IMR-90 (cell line): Measurements from ENCODE around the gene PRR16. TPM values are rescaled to one million over a fixed set of nuclear protein-coding genes. Genes with fewer than 3 reads are reported as not detected.

Experiments
- ATAC-seq: fragments of 200-7000 bp; cut with Tn5 transposase; 2 replicates; pipeline ENCODE4 v1.9.1; 2020; ENCODE audit warnings: low read depth, mild to moderate bottlenecking, moderate library complexity
- BruUV-seq: library from RNA; stranded (reverse); fragments of 400-500 nt; replicated peaks from 2 replicates; lab custom pipeline; 2021; lab: Mats Ljungman, UMichigan
- CTCF ChIA-PET: fragments of 300-600 bp; formaldehyde crosslinking; extraction: SDS; loops from one replicate; lab custom pipeline; 2021; ENCODE audit warnings: antibody characterized with exemption; lab: Yijun Ruan, JAX
- POLR2A ChIA-PET: fragments of 300-600 bp; sonication (Branson Sonifier 250); formaldehyde crosslinking; loops from one replicate; lab custom pipeline; 2022; ENCODE audit warnings: antibody characterized with exemption; ENCODE audit not compliant: unreplicated experiment; lab: Charles Lee
- DNase-seq: peaks from one replicate; pipeline ENCODE4 v3.0.0; 2013
- H2AFZ ChIP-seq: replicated peaks from 2 replicates; pipeline ENCODE3; 2013; ENCODE audit warnings: low read length, mild to moderate bottlenecking; ENCODE audit not compliant: poor library complexity
- H2AK5ac ChIP-seq: 2 replicates; pipeline ENCODE4 v1.6.1; 2013; ENCODE audit warnings: low read depth, low read length, inconsistent platforms
- H2AK9ac ChIP-seq: replicated peaks from 2 replicates; pipeline ENCODE3; 2013; ENCODE audit warnings: mild to moderate bottlenecking, low read depth, low read length, moderate library complexity; ENCODE audit not compliant: poor library complexity
- H2BK120ac ChIP-seq: 2 replicates; pipeline ENCODE4 v1.6.1; 2013; ENCODE audit warnings: low read depth, low read length, inconsistent platforms
- H2BK15ac ChIP-seq: 3 replicates; pipeline ENCODE4 v1.6.1; 2013; ENCODE audit warnings: low read depth, low read length, inconsistent platforms
- H2BK20ac ChIP-seq: 2 replicates; pipeline ENCODE4 v1.6.1; 2013; ENCODE audit warnings: low read depth, mild to moderate bottlenecking, inconsistent platforms, low read length, moderate library complexity
- H2BK5ac ChIP-seq: 2 replicates; pipeline ENCODE4 v1.6.1; 2013; ENCODE audit warnings: mild to moderate bottlenecking, low read depth, low read length, inconsistent platforms; ENCODE audit not compliant: poor library complexity, severe bottlenecking
- H3K14ac ChIP-seq: replicated peaks from 2 replicates; pipeline ENCODE4 v1.6.1; 2013; ENCODE audit warnings: low read depth, low read length, inconsistent platforms
- H3K18ac ChIP-seq: 2 replicates; pipeline ENCODE4 v1.6.1; 2013; ENCODE audit warnings: low read depth, low read length, control low read depth
- H3K23ac ChIP-seq: 2 replicates; pipeline ENCODE4 v1.6.1; 2013; ENCODE audit warnings: low read depth, low read length, inconsistent platforms
- H3K27ac ChIP-seq: 2 replicates; pipeline ENCODE4 v1.5.1; 2013; ENCODE audit warnings: mild to moderate bottlenecking, control low read depth, low read length; ENCODE audit not compliant: insufficient read depth
- H3K27me3 ChIP-seq: 2 replicates; pipeline ENCODE4 v1.6.1; 2013; ENCODE audit warnings: low read length; ENCODE audit not compliant: control insufficient read depth, insufficient read depth
- H3K36me3 ChIP-seq: 2 replicates; pipeline ENCODE4 v1.6.1; 2013; ENCODE audit warnings: low read length, mixed read lengths; ENCODE audit not compliant: control insufficient read depth, insufficient read depth
- H3K4ac ChIP-seq: 2 replicates; pipeline ENCODE4 v1.6.1; 2013; ENCODE audit warnings: low read depth, low read length, inconsistent platforms
- H3K4me1 ChIP-seq: 2 replicates; pipeline ENCODE4 v1.6.1; 2013; ENCODE audit warnings: low read length, mixed read lengths; ENCODE audit not compliant: control insufficient read depth, insufficient read depth
- H3K4me2 ChIP-seq: 2 replicates; pipeline ENCODE4 v1.6.1; 2013; ENCODE audit warnings: low read depth, mild to moderate bottlenecking, control low read depth, low read length, moderate library complexity
- H3K4me3 ChIP-seq: 2 replicates; pipeline ENCODE4 v1.5.1; 2013; ENCODE audit warnings: low read depth, mild to moderate bottlenecking, control low read depth, low read length, moderate library complexity; ENCODE audit not compliant: insufficient read depth
- H3K56ac ChIP-seq: 2 replicates; pipeline ENCODE4 v1.6.1; 2013; ENCODE audit warnings: low read length, inconsistent platforms; ENCODE audit not compliant: insufficient read depth; ENCODE audit errors: extremely low read depth
- H3K79me1 ChIP-seq, 2 experiments: 2 replicates each; pipeline ENCODE4 v1.6.1; 2013; ENCODE audit warnings: low read length in 2 of 2, inconsistent platforms in 1 of 2, low read depth in 1 of 2
- H3K9ac ChIP-seq: 2 replicates; pipeline ENCODE4 v1.6.1; 2013; ENCODE audit warnings: low read depth, low read length, control low read depth
- H3K9me1 ChIP-seq: 2 replicates; pipeline ENCODE4 v1.6.1; 2013; ENCODE audit warnings: low read length, inconsistent platforms; ENCODE audit not compliant: insufficient read depth
- H3K9me3 ChIP-seq: 2 replicates; pipeline ENCODE4 v1.6.1; 2013; ENCODE audit warnings: low read length; ENCODE audit not compliant: control insufficient read depth, insufficient read depth
- H4K20me1 ChIP-seq: 2 replicates; pipeline ENCODE4 v1.6.1; 2013; ENCODE audit warnings: low read length, inconsistent platforms; ENCODE audit not compliant: insufficient read depth
- H4K5ac ChIP-seq: 2 replicates; pipeline ENCODE4 v1.6.1; 2013; ENCODE audit warnings: mild to moderate bottlenecking, low read depth, low read length, control low read depth
- H4K8ac ChIP-seq, 2 experiments: 2 replicates each; pipeline ENCODE4 v1.6.1; 2013; ENCODE audit warnings: low read depth in 2 of 2, low read length in 2 of 2, control low read depth in 1 of 2, inconsistent platforms in 1 of 2
- H4K91ac ChIP-seq: 2 replicates; pipeline ENCODE4 v1.6.1; 2013; ENCODE audit warnings: low read depth, low read length, inconsistent platforms; ENCODE audit not compliant: insufficient read depth
- CEBPB ChIP-seq: IDR thresholded peaks from 2 replicates; pipeline ENCODE4 v1.6.1; 2012; ENCODE audit warnings: low read depth, low read length, improper control_type of control experiment
- MAFK ChIP-seq: IDR thresholded peaks from 2 replicates; pipeline ENCODE4 v1.6.1; 2012; ENCODE audit warnings: low read depth, low read length, improper control_type of control experiment
- RFX5 ChIP-seq: IDR thresholded peaks from 2 replicates; pipeline ENCODE4 v1.8.0; 2012; ENCODE audit warnings: low read depth, mild to moderate bottlenecking, low read length, moderate library complexity
- dilution Hi-C: fragments of 300-500 bp; cut with HindIII; formaldehyde crosslinking; loops from one replicate; pipeline ENCODE4 v1.14.3; 2018; ENCODE audit warnings: low sequenced_read_pairs; ENCODE audit not compliant: unreplicated experiment
- in situ Hi-C: fragments of 300-500 bp; cut with MboI; formaldehyde crosslinking; loops from 3 replicates; pipeline ENCODE4 v1.14.3; 2019; ENCODE audit warnings: low sequenced_read_pairs, inconsistent platforms, mixed read lengths
- intact Hi-C: fragments of 100-400 bp; cut with micrococcal nuclease; formaldehyde crosslinking; loops from 2 replicates; pipeline ENCODE4 v1.10.0; 2022
- polyA plus RNA-seq, 3 experiments: library from polyadenylated mRNA; depleted of rRNA; stranded (reverse); fragments of >200 nt; gene quantifications; 2 replicates each; pipeline ENCODE4 v1.2.3, GENCODE V29; 2012; ENCODE audit warnings: low replicate concordance in 1 of 3
- total RNA-seq: library from RNA; depleted of rRNA; stranded (reverse); fragments of >200 nt; gene quantifications from 2 replicates; pipeline ENCODE4 v1.2.3, GENCODE V29; 2012

Gene PRR16
- total and polyA plus RNA-seq, 2 of the 4 experiments (the other 2 are of a cell fraction), result 9.9 to 45.2 TPM

GRCh38 chr5:120730214-120730613 lies 266.1 kb downstream of the PRR16 start:
- no peak overlapping the region for H3K18ac ChIP-seq
- no peak for ATAC-seq

More at GRCh38 chr5:120730214-120730613, 266.1 kb downstream of the PRR16 start:
- Histone ChIP-seq H2BK5ac (no peak overlapping the region), H2BK120ac (no peak overlapping the region), H3K4me1 (no peaks in the 10 kb centered on the region), H3K27me3 (no peaks in the 10 kb centered on the region), H3K4me3 (no peak overlapping the region), H3K79me1 (no peaks in the 10 kb centered on the region), H3K4me2 (no peak overlapping the region), H2AK5ac (no peak overlapping the region), H3K9me3 (no peaks in the 10 kb centered on the region), H3K23ac (no peak overlapping the region), H4K5ac (no peak overlapping the region), H2BK20ac (no peak overlapping the region), H4K8ac (no peak overlapping the region), H3K14ac (no peak overlapping the region), H3K9ac (no peak overlapping the region), H3K9me1 (no peaks in the 10 kb centered on the region), H2BK15ac (no peak overlapping the region), H4K91ac (no peak overlapping the region), H3K36me3 (no peaks in the 10 kb centered on the region), H3K4ac (no peak overlapping the region), H2AFZ (no peak overlapping the region), H4K20me1 (no peaks in the 10 kb centered on the region), H2AK9ac (no peak overlapping the region), H3K27ac (no peak overlapping the region), H3K56ac (no peak overlapping the region)
- TF ChIP-seq CEBPB (peak; percentile 60), MAFK (peak; percentile 37; the same call in 1 of the 2 replicates), RFX5 (no peak)
- ChIA-PET POLR2A (no interaction called here), CTCF (no interaction called here)
- intact Hi-C loops, result no loop called here
- no TSS peak for BruUV-seq
- in situ Hi-C loops, result no loop called here
- dilution Hi-C loops, result no loop called here
- no peak for DNase-seq
